Pancreas (tissue), 10 donors: ENCODE measurements around the gene CCNF. TPM values are rescaled to one million over a fixed set of nuclear protein-coding genes. Genes with fewer than 3 reads are reported as not detected.
A peak's percentile ranks its signal among the peaks of the same experiment; 100 is the strongest.

Experiments
- ATAC-seq, 4 donors: fragments of 200-7000 bp; cut with Tn5 transposase; one replicate each; pipeline versions ENCODE4 v1.8.0 to v1.9.1; 2020; ENCODE audit warnings: mild to moderate bottlenecking in 4 of 4, moderate library complexity in 4 of 4
- DNase-seq, 6 donors: peaks; one replicate each; pipeline ENCODE4 v3.0.0-alpha.2; 2020
- FAIRE-seq: peaks from 2 replicates; lab custom pipeline; 2012; peaks lifted over from hg19 to GRCh38; lab: Jason Lieb, UNC
- H3K27ac ChIP-seq, 4 donors: fragments of 200-600 bp; sonication (generic); 1 replicate in 3 of 4; 2 replicates in 1 of 4; pipeline versions ENCODE4 v1.5.0 to v1.8.0; 2020
- H3K27me3 ChIP-seq, 4 donors: fragments of 200-600 bp; one replicate each; pipeline ENCODE4 v1.8.0; 2021
- H3K36me3 ChIP-seq, 3 donors: fragments of 200-600 bp; sonication (generic) in 1 of 3; one replicate each; pipeline versions ENCODE4 v1.5.0 to v1.8.0; 2020 to 2021
- H3K4me1 ChIP-seq, 3 donors: fragments of 200-600 bp; one replicate each; pipeline ENCODE4 v1.8.0; 2021
- H3K4me3 ChIP-seq, 4 donors: fragments of 200-600 bp; sonication (generic) in 2 of 4; one replicate each; pipeline versions ENCODE4 v1.5.0 to v1.8.0; 2020 to 2021
- H3K9me3 ChIP-seq, 4 donors: fragments of 200-600 bp; one replicate each; pipeline ENCODE4 v1.8.0; 2021
- WGBS, 2 donors: extraction: QIAGEN DNeasy Blood & Tissue Kit; methylation state at CpG; one replicate each; pipeline ENCODE4 v1.1.7; 2013; 5-methylcytosine and 5-hydroxymethylcytosine counted together
- intact Hi-C, 3 donors: fragments of 100-400 bp; cut with DNase I; formaldehyde crosslinking; loops; one replicate each; pipeline versions ENCODE4 v1.11.1 to v1.14.2; 2022
- polyA plus RNA-seq, 2 donors: library from polyadenylated mRNA; stranded (reverse); fragments of 200-250 nt; gene quantifications; one replicate each; pipeline ENCODE4 v1.2.3, GENCODE V29; 2013
- total RNA-seq, 6 donors: library from RNA; stranded (reverse); fragmentation: NEBNext Ultra II Directional in 4 of 6; extraction: Animal tissue kit (Norgen Biotek cat#: 25700) in 4 of 6; gene quantifications; one replicate each; pipeline versions ENCODE4 v1.2.1 to v1.2.4, GENCODE V29; 2021 to 2023
- TF ChIP-seq, protein P1 (sequence below), 4 donors: fragments of 200-600 bp; sonication (generic) in 3 of 4; IDR thresholded peaks; one replicate each; pipeline versions ENCODE4 v1.5.0 to v1.8.0; 2021; ENCODE audit warnings: antibody characterized with exemption in 4 of 4
- donor health status: healthy with polysubstance abuse.
- donor health status: DM: no; HTN: no; CAD: no; lungs with moderate emphysema.
- donor health status: DM: no; HTN: no; CAD: no.
- donor health status: control.
- donor health status: control.
- donor health status: Bipolar disorder and iron deficiency.
- donor health status: DM: yes; HTN: yes; CAD: no.
- donor health status: DM: no; HTN: no; CAD: no.
- donor health status: DM: no; HTN: no; CAD: no.
- donor health status: DM: yes; HTN: yes; CAD: no.

CCNF gene
- total and polyA plus RNA-seq, 8 donors = 0.69 to 2.6 (median 1.1) TPM

DNA sequence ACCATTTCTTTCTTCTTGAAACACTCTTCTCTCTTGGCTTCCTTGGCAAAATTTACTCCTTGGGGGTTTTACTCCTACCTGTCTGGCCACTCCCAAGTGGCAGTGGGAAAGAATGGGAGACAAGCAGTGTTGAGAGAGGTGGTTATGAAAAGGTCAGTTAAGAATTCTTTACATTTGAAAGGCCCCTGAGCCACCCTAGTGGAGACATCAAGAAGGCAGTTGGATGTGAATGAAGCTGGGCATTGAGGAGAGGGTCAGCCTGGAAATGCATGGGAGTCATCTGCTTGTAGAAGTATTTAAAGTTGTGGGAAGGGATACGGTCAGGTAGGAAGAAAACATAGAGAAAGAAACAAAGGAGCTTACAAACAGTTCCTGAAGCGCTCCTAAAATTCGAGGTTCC lies 42.3 kb upstream of the CCNF start:
- WGBS, 2 donors = 87 to 88% methylated on average over 3 of the region's 3 CpGs
- DNase-seq (no peak), ATAC-seq (no peak), FAIRE-seq (no peak)
- no peaks in the 10 kb centered on the region for H3K36me3 ChIP-seq
- H3K9me3 ChIP-seq = no peaks in the 10 kb centered on the region
- no peak overlapping the region for H3K27ac ChIP-seq
- peaks cover 0 to 10% (median 6%) of the 10 kb centered on the region in 3 donors for H3K4me1 ChIP-seq
- H3K27me3 ChIP-seq = no peaks in the 10 kb centered on the region
- H3K4me3 ChIP-seq = no peak overlapping the region
- intact Hi-C loops = no loop called here
- TF ChIP-seq, protein P1, sequence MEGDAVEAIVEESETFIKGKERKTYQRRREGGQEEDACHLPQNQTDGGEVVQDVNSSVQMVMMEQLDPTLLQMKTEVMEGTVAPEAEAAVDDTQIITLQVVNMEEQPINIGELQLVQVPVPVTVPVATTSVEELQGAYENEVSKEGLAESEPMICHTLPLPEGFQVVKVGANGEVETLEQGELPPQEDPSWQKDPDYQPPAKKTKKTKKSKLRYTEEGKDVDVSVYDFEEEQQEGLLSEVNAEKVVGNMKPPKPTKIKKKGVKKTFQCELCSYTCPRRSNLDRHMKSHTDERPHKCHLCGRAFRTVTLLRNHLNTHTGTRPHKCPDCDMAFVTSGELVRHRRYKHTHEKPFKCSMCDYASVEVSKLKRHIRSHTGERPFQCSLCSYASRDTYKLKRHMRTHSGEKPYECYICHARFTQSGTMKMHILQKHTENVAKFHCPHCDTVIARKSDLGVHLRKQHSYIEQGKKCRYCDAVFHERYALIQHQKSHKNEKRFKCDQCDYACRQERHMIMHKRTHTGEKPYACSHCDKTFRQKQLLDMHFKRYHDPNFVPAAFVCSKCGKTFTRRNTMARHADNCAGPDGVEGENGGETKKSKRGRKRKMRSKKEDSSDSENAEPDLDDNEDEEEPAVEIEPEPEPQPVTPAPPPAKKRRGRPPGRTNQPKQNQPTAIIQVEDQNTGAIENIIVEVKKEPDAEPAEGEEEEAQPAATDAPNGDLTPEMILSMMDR (IDR thresholded peaks at IDR 0.05) = no peak

DNA sequence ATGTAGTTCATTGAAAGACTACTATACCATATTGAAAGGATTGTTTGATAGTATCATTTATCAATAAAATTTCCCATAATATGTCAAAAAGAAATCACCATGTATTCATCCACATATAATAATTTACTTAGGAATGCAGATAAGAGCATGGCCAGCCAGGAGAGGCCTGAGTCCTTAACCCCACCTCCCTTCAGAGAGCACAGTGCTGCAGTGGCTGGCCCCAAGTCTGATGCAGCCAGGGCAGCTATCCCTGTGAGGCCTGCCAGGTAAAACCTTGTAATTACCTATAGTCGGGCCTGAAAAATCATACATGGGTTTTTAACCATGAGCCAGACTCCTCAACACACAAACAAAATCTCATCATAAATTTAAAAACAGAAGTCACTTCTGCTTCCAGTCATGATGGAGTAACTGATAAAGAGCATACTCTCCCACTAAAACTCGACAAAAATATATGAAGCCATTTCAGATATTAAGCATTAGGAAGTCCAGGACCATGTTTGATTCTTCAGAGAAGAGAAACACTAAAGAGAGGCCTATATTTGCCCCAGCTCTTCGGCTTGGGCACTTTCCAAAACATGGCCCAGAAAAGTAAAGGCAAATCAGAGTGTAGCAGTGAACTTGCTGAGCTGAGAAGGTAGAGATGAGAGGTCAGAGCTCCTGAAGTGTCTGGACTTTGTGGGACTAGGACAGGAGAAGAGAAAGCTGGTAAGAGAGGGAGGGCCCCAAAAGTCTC lies 40.9 kb upstream of the CCNF start:
- Histone ChIP-seq H3K9me3 (no peaks in the 10 kb centered on the region), H3K4me3 (no peak overlapping the region), H3K27ac (peak overlapping the region in 3 of 4 donors; percentile 8 to 52 (median 35)), H3K27me3 (no peaks in the 10 kb centered on the region), H3K36me3 (no peaks in the 10 kb centered on the region), H3K4me1 (peaks cover 0 to 10% (median 6%) of the 10 kb centered on the region in 3 donors)
- FAIRE-seq = no peak
- peak; percentile 35 to 75 (median 64) for ATAC-seq
- TF ChIP-seq, protein P1 (IDR thresholded peaks at IDR 0.05) = no peak
- 39 to 44% methylated on average over 3 of the region's 3 CpGs for WGBS, 2 donors
- DNase-seq = peak in 3 of 6 donors; percentile 9 to 31 (median 22)
- intact Hi-C loops = no loop called here

DNA sequence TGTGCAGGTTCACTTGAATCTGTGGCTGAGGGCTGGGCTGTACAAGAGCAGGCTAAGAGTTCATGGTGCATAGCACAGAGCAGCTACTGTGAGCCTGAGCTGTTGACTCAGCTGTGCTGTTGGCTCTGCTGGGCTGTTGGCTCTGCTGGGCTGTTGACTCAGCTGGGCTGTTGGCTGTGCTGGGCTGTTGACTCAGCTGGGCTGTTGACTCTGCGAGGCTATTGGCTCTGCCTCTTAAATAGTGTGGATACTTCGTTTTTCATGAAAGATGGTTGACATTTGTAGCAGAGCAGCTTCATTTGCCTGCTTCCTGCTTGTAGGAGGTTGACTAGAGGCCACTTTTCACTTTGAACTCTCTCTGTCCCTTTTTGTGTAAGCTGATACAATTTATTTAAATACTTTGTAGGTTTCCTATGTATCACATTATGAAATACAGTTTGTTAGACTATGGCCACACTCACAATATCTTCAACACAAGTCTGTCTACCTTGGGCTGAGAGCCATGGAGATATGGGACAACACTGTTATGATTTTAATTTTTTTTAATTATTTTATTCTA lies 40.3 kb upstream of the CCNF start:
- no peaks in the 10 kb centered on the region for H3K27me3 ChIP-seq
- 11 to 14% methylated on average over 2 of the region's 2 CpGs for WGBS, 2 donors

DNA sequence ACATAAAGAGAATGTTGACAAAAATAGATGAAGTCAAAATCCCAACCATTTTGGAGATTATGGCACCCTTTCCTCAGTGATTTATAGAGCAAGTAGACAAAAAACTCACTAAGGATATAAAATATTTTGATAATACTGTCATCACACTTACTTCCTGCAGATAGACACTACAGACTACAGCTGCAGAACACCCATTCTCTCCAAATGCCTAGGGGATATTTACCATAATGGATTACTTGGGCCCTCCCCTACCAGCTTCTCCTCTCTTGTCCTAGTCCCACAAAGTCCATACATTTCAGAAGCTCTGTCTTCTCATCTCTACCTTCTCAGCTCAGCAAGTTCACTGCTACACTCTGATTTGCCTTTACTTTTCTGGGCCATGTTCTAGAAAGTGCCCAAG lies 37.2 kb upstream of the CCNF start:
- no peak for FAIRE-seq

More for the DNA sequence above, 40.3 kb upstream of the CCNF start:
- no peak for FAIRE-seq
- Histone ChIP-seq H3K36me3 (no peaks in the 10 kb centered on the region), H3K27ac (peak overlapping the region in 2 of 4 donors; percentile 52 to 53), H3K4me1 (peaks cover 0 to 10% (median 6%) of the 10 kb centered on the region in 3 donors), H3K4me3 (no peak overlapping the region), H3K9me3 (no peaks in the 10 kb centered on the region)
- peak; percentile 85 to 95 (median 92) for DNase-seq
- TF ChIP-seq, protein P1 (IDR thresholded peaks at IDR 0.05) = no peak
- intact Hi-C loops = no loop called here
- peak; percentile 97 to 99 (median 98) for ATAC-seq

More for the DNA sequence above, 37.2 kb upstream of the CCNF start:
- Histone ChIP-seq H3K4me1 (peaks cover 0 to 10% (median 6%) of the 10 kb centered on the region in 3 donors), H3K27me3 (no peaks in the 10 kb centered on the region), H3K27ac (no peak overlapping the region), H3K36me3 (no peaks in the 10 kb centered on the region), H3K9me3 (no peaks in the 10 kb centered on the region), H3K4me3 (no peak overlapping the region)
- DNase-seq = no peak
- TF ChIP-seq, protein P1 (IDR thresholded peaks at IDR 0.05) = no peak
- intact Hi-C loops = loop anchor here in 1 of 3 donors (10.0 kb wide), 1 partner anchor 47 kb away; the partner anchor contains the start of gene ABCA3
- ATAC-seq = no peak
